ENCODE results near the gene BLTP2. TPM values are rescaled to one million over a fixed set of nuclear protein-coding genes. Genes with fewer than 3 reads are reported as not detected.

BLTP2 gene
- total RNA-seq, 1 experiment from 2014 or later, result 140 TPM

- Histone ChIP-seq H3K27me3 (ENCODE audit: insufficient read depth, low read length) (no peaks in the 10 kb centered on the region), H3K9ac (ENCODE audit: low read length) (no peak overlapping the region), H3K27ac (ENCODE audit: low read depth, low read length) (no peak overlapping the region), H2AFZ (ENCODE audit: low read depth, low read length, poor library complexity, severe bottlenecking) (no peak overlapping the region), H3K4me1 (ENCODE audit: control insufficient read depth in 1 of 2, insufficient read depth in 2 of 2, low read length in 2 of 2) (no peaks in the 10 kb centered on the region), H3K4me3 (replicated peaks in 1 of 2; ENCODE audit: low read depth in 1 of 2, low read length in 2 of 2) (no peak overlapping the region), H3K79me2 (ENCODE audit: insufficient read depth, low read length) (0 out of 2 replicates have a peak, but pooled peaks cover 4% of the 10 kb centered on the region), H3K9me3 (ENCODE audit: control insufficient read depth in 1 of 2, insufficient read depth in 1 of 2, low read depth in 1 of 2, low read length in 2 of 2) (no peaks in the 10 kb centered on the region), H3K4me2 (ENCODE audit: low read length) (no peak overlapping the region), H3K9me2 (ENCODE audit: insufficient read depth) (no peaks in the 10 kb centered on the region), H3K36me3 (ENCODE audit: control insufficient read depth in 1 of 2, insufficient read depth in 2 of 2, low read length in 2 of 2) (peaks cover 49 to 54% of the 10 kb centered on the region in 2 experiments), H4K20me1 (ENCODE audit: insufficient read depth) (no peaks in the 10 kb centered on the region)
- no TSS peak for BruUV-seq (replicated peaks)
- ChIA-PET RAD21 (ENCODE audit: low non-redundant PET in 1 of 2, low total read pairs in 2 of 2, uncharacterized antibody in 2 of 2, unreplicated experiment in 2 of 2) (no interaction called here), CTCF (no interaction called here), POLR2A (no interaction called here)
- ATAC-seq (no peak), DNase-seq (ENCODE audit: low read depth, low spot score) (no peak)
- intact Hi-C loops (cut with micrococcal nuclease), result no loop called here
- TF ChIP-seq REST (IDR thresholded peaks at IDR 0.05; ENCODE audit: low read depth) (no peak), ZBTB33 (IDR thresholded peaks at IDR 0.05; ENCODE audit: extremely low read depth, insufficient replicate concordance, low read length) (no peak), YY1 (IDR thresholded peaks at IDR 0.05; ENCODE audit: extremely low read depth, insufficient replicate concordance, low read depth, low read length) (no peak)
- TF ChIP-seq, protein P1, sequence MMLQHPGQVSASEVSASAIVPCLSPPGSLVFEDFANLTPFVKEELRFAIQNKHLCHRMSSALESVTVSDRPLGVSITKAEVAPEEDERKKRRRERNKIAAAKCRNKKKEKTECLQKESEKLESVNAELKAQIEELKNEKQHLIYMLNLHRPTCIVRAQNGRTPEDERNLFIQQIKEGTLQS (IDR thresholded peaks at IDR 0.05), result no peak
These were observed 18.1 kb downstream of the BLTP2 start for GRCh38 chr17:28626818-28627217.

All from HCT116 (cell line).